Measurements from ENCODE around the gene JAM3. TPM values are rescaled to one million over a fixed set of nuclear protein-coding genes. Genes with fewer than 3 reads are reported as not detected.
A peak's percentile ranks its signal among the peaks of the same experiment; 100 is the strongest.

JAM3 gene
- total RNA-seq, 6 experiments from 2014 or later, result 49.6 to 58.6 (median 55.2) TPM

GRCh38 chr11:134157451-134157850 lies 88.6 kb downstream of the JAM3 start:
- no peak for TF ChIP-seq CTCF (IDR thresholded peaks at IDR 0.05)
- H3K27ac Mint-ChIP-seq, result no peak overlapping the region

GRCh38 chr11:134158023-134158422 lies 89.2 kb downstream of the JAM3 start:
- Mint-ChIP-seq H3K36me3 (ENCODE audit: low read depth) (peaks cover 10% of the 10 kb centered on the region; the same call in 1 of the 2 replicates), H3K4me3 (no peak overlapping the region), H3K9me3 (no peaks in the 10 kb centered on the region), H3K27me3 (ENCODE audit: insufficient read depth) (no peaks in the 10 kb centered on the region; the same call in 1 of the 2 replicates), H3K4me1 (ENCODE audit: low read depth) (peaks cover 10% of the 10 kb centered on the region), H3K27ac (no peak overlapping the region; the same call in 1 of the 2 replicates)
- no peak for DNase-seq
- no peak for TF ChIP-seq CTCF (IDR thresholded peaks at IDR 0.05)

More at GRCh38 chr11:134157451-134157850, 88.6 kb downstream of the JAM3 start:
- Mint-ChIP-seq H3K36me3 (ENCODE audit: low read depth) (peaks cover 10% of the 10 kb centered on the region; the same call in 1 of the 2 replicates), H3K9me3 (no peaks in the 10 kb centered on the region), H3K4me1 (ENCODE audit: low read depth) (peaks cover 10% of the 10 kb centered on the region), H3K4me3 (no peak overlapping the region), H3K27me3 (ENCODE audit: insufficient read depth) (no peaks in the 10 kb centered on the region; the same call in 1 of the 2 replicates)
- peak; percentile 28 for DNase-seq

GRCh38 chr11:134159652-134160051 lies 90.8 kb downstream of the JAM3 start:
- Mint-ChIP-seq H3K4me3 (no peak overlapping the region), H3K27me3 (ENCODE audit: insufficient read depth) (no peaks in the 10 kb centered on the region; the same call in 1 of the 2 replicates), H3K36me3 (ENCODE audit: low read depth) (peaks cover 17% of the 10 kb centered on the region; the same call in 1 of the 2 replicates), H3K9me3 (no peaks in the 10 kb centered on the region), H3K27ac (no peak overlapping the region), H3K4me1 (ENCODE audit: low read depth) (peaks cover 10% of the 10 kb centered on the region)
- no peak for DNase-seq
- no peak for TF ChIP-seq CTCF (IDR thresholded peaks at IDR 0.05)

- Mint-ChIP-seq H3K9me3 (no peaks in the 10 kb centered on the region), H3K4me3 (no peak overlapping the region), H3K36me3 (ENCODE audit: low read depth) (peaks cover 31% of the 10 kb centered on the region), H3K27ac (no peak overlapping the region), H3K4me1 (ENCODE audit: low read depth) (no peaks in the 10 kb centered on the region), H3K27me3 (ENCODE audit: insufficient read depth) (no peaks in the 10 kb centered on the region; the same call in 1 of the 2 replicates)
- DNase-seq, result no peak
- no peak for TF ChIP-seq CTCF (IDR thresholded peaks at IDR 0.05)
Observed at GRCh38 chr11:134164490-134165370, 95.9 kb downstream of the JAM3 start.

- Mint-ChIP-seq H3K9me3 (no peaks in the 10 kb centered on the region), H3K36me3 (ENCODE audit: low read depth) (peaks cover 23% of the 10 kb centered on the region), H3K4me3 (no peak overlapping the region), H3K27me3 (ENCODE audit: insufficient read depth) (no peaks in the 10 kb centered on the region; the same call in 1 of the 2 replicates), H3K4me1 (ENCODE audit: low read depth) (peaks cover 17% of the 10 kb centered on the region), H3K27ac (0 out of 2 replicates have a peak overlapping the region, but pooled peaks have one; percentile 29)
- no peak for DNase-seq
- no peak for TF ChIP-seq CTCF (IDR thresholded peaks at IDR 0.05)
Observed at GRCh38 chr11:134170177-134170918, 101.5 kb downstream of the JAM3 start.
